Measurements from ENCODE around the gene TMCC3. TPM values are rescaled to one million over a fixed set of nuclear protein-coding genes. Genes with fewer than 3 reads are reported as not detected.

The TMCC3 gene
- total and polyA plus RNA-seq, 2 experiments from 2014 or later: 1.4 to 3.6 TPM

DNA sequence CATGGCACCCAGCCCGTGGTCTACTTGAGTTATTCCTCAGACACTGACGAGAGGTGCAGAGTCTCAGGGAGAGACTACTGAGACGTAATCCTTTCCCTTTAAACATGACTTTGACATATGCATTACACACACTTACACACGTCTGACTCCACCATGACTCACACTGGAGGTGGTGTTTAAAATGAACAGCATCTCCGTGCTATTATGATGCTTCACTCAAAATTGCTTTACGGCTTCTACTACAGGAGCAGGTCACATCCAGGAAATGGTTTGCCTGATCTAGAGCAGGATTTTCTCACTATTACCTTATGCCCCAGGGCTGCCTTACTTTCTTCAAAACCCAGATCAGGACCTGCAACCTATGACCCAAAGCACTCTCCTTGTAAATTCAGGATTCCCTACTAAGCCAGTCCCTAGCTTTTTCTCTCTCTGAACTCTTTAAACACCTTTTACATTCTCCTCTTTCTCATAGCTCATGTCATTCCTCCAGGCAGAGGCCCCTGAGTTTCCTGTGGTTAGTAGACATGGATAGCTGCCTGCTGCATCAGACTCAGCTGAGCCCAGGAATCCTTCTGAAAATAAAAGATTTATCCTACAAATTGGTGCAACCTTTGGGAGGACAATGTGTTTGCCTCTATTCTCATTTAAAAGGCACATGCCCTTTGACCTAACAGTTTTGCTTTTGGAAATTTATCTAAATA, 31.2 kb downstream of the TMCC3 start:
- peak overlapping the region; percentile 6; the same call in 1 of the 2 replicates for H3K4me2 ChIP-seq
- no peaks in the 10 kb centered on the region for H4K20me1 ChIP-seq (replicated peaks; ENCODE audit: insufficient read depth)
- ATAC-seq (no peak), DNase-seq (ENCODE audit: low spot score) (no peak)
- no peak overlapping the region for H2AFZ ChIP-seq
- peaks cover 2% of the 10 kb centered on the region; the same call in 2 of the 3 replicates for H3K9me3 Mint-ChIP-seq
- H3K36me3 ChIP-seq (ENCODE audit: insufficient read depth): no peaks in the 10 kb centered on the region
- H3K27me3 ChIP-seq (ENCODE audit: insufficient read depth): no peaks in the 10 kb centered on the region
- no peaks in the 10 kb centered on the region for H3F3A ChIP-seq (replicated peaks; ENCODE audit: low read depth)
- no peak overlapping the region for H3K27ac ChIP-seq (ENCODE audit: low read depth)
- H3K27me3 Mint-ChIP-seq (ENCODE audit: insufficient read depth, low read depth, poor library complexity): no peaks in the 10 kb centered on the region
- H3K79me2 ChIP-seq (replicated peaks; ENCODE audit: insufficient read depth): no peaks in the 10 kb centered on the region
- no peaks in the 10 kb centered on the region for H3K36me3 Mint-ChIP-seq (ENCODE audit: low read depth)
- no peaks in the 10 kb centered on the region; the same call in 1 of the 2 replicates for H3K9me2 ChIP-seq (ENCODE audit: insufficient read depth)
- H3K4me3 Mint-ChIP-seq: no peak overlapping the region
- H3K4me1 ChIP-seq (ENCODE audit: insufficient read depth): peaks cover 23% of the 10 kb centered on the region
- TF ChIP-seq EZH2 (IDR thresholded peaks at IDR 0.05; ENCODE audit: low read depth, unreplicated experiment) (no peak), CREB1 (CRISPR knock-in tag; IDR thresholded peaks at IDR 0.05; ENCODE audit: low read depth) (no peak), NANOG (IDR thresholded peaks at IDR 0.05; ENCODE audit: borderline replicate concordance) (no peak), POLR2AphosphoS5 (IDR thresholded peaks at IDR 0.05; ENCODE audit: low read depth) (no peak), ZNF114 (CRISPR knock-in tag; IDR thresholded peaks at IDR 0.05) (no peak), EZH2phosphoT487 (IDR thresholded peaks at IDR 0.05; ENCODE audit: unreplicated experiment) (no peak), ZNF331 (CRISPR knock-in tag; IDR thresholded peaks at IDR 0.05; ENCODE audit: low read depth) (no peak), STAT1 (IDR thresholded peaks at IDR 0.05; ENCODE audit: unreplicated experiment) (no peak), JUNB (IDR thresholded peaks at IDR 0.05; ENCODE audit: unreplicated experiment) (no peak)
- TF ChIP-seq, protein P1, sequence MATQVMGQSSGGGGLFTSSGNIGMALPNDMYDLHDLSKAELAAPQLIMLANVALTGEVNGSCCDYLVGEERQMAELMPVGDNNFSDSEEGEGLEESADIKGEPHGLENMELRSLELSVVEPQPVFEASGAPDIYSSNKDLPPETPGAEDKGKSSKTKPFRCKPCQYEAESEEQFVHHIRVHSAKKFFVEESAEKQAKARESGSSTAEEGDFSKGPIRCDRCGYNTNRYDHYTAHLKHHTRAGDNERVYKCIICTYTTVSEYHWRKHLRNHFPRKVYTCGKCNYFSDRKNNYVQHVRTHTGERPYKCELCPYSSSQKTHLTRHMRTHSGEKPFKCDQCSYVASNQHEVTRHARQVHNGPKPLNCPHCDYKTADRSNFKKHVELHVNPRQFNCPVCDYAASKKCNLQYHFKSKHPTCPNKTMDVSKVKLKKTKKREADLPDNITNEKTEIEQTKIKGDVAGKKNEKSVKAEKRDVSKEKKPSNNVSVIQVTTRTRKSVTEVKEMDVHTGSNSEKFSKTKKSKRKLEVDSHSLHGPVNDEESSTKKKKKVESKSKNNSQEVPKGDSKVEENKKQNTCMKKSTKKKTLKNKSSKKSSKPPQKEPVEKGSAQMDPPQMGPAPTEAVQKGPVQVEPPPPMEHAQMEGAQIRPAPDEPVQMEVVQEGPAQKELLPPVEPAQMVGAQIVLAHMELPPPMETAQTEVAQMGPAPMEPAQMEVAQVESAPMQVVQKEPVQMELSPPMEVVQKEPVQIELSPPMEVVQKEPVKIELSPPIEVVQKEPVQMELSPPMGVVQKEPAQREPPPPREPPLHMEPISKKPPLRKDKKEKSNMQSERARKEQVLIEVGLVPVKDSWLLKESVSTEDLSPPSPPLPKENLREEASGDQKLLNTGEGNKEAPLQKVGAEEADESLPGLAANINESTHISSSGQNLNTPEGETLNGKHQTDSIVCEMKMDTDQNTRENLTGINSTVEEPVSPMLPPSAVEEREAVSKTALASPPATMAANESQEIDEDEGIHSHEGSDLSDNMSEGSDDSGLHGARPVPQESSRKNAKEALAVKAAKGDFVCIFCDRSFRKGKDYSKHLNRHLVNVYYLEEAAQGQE (IDR thresholded peaks at IDR 0.05; ENCODE audit: unreplicated experiment): no peak
- TF ChIP-seq, protein P2, sequence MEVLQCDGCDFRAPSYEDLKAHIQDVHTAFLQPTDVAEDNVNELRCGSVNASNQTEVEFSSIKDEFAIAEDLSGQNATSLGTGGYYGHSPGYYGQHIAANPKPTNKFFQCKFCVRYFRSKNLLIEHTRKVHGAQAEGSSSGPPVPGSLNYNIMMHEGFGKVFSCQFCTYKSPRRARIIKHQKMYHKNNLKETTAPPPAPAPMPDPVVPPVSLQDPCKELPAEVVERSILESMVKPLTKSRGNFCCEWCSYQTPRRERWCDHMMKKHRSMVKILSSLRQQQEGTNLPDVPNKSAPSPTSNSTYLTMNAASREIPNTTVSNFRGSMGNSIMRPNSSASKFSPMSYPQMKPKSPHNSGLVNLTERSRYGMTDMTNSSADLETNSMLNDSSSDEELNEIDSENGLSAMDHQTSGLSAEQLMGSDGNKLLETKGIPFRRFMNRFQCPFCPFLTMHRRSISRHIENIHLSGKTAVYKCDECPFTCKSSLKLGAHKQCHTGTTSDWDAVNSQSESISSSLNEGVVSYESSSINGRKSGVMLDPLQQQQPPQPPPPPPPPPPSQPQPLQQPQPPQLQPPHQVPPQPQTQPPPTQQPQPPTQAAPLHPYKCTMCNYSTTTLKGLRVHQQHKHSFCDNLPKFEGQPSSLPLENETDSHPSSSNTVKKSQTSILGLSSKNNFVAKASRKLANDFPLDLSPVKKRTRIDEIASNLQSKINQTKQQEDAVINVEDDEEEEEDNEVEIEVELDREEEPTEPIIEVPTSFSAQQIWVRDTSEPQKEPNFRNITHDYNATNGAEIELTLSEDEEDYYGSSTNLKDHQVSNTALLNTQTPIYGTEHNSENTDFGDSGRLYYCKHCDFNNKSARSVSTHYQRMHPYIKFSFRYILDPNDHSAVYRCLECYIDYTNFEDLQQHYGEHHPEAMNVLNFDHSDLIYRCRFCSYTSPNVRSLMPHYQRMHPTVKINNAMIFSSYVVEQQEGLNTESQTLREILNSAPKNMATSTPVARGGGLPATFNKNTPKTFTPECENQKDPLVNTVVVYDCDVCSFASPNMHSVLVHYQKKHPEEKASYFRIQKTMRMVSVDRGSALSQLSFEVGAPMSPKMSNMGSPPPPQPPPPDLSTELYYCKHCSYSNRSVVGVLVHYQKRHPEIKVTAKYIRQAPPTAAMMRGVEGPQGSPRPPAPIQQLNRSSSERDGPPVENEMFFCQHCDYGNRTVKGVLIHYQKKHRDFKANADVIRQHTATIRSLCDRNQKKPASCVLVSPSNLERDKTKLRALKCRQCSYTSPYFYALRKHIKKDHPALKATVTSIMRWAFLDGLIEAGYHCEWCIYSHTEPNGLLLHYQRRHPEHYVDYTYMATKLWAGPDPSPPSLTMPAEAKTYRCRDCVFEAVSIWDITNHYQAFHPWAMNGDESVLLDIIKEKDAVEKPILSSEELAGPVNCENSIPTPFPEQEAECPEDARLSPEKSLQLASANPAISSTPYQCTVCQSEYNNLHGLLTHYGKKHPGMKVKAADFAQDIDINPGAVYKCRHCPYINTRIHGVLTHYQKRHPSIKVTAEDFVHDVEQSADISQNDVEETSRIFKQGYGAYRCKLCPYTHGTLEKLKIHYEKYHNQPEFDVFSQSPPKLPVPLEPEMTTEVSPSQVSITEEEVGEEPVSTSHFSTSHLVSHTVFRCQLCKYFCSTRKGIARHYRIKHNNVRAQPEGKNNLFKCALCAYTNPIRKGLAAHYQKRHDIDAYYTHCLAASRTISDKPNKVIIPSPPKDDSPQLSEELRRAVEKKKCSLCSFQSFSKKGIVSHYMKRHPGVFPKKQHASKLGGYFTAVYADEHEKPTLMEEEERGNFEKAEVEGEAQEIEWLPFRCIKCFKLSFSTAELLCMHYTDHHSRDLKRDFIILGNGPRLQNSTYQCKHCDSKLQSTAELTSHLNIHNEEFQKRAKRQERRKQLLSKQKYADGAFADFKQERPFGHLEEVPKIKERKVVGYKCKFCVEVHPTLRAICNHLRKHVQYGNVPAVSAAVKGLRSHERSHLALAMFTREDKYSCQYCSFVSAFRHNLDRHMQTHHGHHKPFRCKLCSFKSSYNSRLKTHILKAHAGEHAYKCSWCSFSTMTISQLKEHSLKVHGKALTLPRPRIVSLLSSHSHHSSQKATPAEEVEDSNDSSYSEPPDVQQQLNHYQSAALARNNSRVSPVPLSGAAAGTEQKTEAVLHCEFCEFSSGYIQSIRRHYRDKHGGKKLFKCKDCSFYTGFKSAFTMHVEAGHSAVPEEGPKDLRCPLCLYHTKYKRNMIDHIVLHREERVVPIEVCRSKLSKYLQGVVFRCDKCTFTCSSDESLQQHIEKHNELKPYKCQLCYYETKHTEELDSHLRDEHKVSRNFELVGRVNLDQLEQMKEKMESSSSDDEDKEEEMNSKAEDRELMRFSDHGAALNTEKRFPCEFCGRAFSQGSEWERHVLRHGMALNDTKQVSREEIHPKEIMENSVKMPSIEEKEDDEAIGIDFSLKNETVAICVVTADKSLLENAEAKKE (CRISPR knock-in tag; IDR thresholded peaks at IDR 0.05): no peak
- TF ChIP-seq, protein P3, sequence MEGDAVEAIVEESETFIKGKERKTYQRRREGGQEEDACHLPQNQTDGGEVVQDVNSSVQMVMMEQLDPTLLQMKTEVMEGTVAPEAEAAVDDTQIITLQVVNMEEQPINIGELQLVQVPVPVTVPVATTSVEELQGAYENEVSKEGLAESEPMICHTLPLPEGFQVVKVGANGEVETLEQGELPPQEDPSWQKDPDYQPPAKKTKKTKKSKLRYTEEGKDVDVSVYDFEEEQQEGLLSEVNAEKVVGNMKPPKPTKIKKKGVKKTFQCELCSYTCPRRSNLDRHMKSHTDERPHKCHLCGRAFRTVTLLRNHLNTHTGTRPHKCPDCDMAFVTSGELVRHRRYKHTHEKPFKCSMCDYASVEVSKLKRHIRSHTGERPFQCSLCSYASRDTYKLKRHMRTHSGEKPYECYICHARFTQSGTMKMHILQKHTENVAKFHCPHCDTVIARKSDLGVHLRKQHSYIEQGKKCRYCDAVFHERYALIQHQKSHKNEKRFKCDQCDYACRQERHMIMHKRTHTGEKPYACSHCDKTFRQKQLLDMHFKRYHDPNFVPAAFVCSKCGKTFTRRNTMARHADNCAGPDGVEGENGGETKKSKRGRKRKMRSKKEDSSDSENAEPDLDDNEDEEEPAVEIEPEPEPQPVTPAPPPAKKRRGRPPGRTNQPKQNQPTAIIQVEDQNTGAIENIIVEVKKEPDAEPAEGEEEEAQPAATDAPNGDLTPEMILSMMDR (conservative IDR thresholded peaks at IDR 0.05; ENCODE audit: low read depth in 2 of 2): no peak
- TF ChIP-seq, protein P4, sequence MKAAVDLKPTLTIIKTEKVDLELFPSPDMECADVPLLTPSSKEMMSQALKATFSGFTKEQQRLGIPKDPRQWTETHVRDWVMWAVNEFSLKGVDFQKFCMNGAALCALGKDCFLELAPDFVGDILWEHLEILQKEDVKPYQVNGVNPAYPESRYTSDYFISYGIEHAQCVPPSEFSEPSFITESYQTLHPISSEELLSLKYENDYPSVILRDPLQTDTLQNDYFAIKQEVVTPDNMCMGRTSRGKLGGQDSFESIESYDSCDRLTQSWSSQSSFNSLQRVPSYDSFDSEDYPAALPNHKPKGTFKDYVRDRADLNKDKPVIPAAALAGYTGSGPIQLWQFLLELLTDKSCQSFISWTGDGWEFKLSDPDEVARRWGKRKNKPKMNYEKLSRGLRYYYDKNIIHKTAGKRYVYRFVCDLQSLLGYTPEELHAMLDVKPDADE (IDR thresholded peaks at IDR 0.05): no peak
- peaks cover under 1% of the 10 kb centered on the region for H3K4me1 Mint-ChIP-seq
- H3K4me3 ChIP-seq: no peak overlapping the region
- H3K27ac Mint-ChIP-seq: no peak overlapping the region

Measured in GM23338 (cell line).